Natural killer cell (primary cell): Measurements from ENCODE around the gene WTAP. TPM values are rescaled to one million over a fixed set of nuclear protein-coding genes. Genes with fewer than 3 reads are reported as not detected.
"Not testable (repeated sequence)": the region's sequence is repeated elsewhere in the genome, so short reads cannot be mapped to it uniquely, and the experiment has no call there.

Experiments
- ATAC-seq, 3 donors: fragments of 150-1000 bp in 2 of 3; fragments of 200-7000 bp in 1 of 3; cut with Tn5 transposase; 1 replicate in 1 of 3; 2 replicates in 2 of 3; pipeline ENCODE4 v1.10.0; 2021; ENCODE audit warnings: mild to moderate bottlenecking in 2 of 3, moderate library complexity in 2 of 3
- DNase-seq, 2 donors: peaks; one replicate each; pipeline versions ENCODE4 v3.0.0 to v3.0.0-alpha.2; 2013 to 2021; ENCODE audit warnings: mixed read lengths in 1 of 2
- H3K27ac ChIP-seq: one replicate; pipeline ENCODE4 v1.5.1; 2013; ENCODE audit warnings: mild to moderate bottlenecking, low read length
- H3K27me3 ChIP-seq: one replicate; pipeline ENCODE4 v1.6.1; 2013; ENCODE audit warnings: low read length; ENCODE audit not compliant: control insufficient read depth, insufficient read depth
- H3K36me3 ChIP-seq: one replicate; pipeline ENCODE4 v1.6.1; 2013; ENCODE audit warnings: low read length; ENCODE audit not compliant: control insufficient read depth, insufficient read depth
- H3K4me1 ChIP-seq: one replicate; pipeline ENCODE4 v1.6.1; 2013; ENCODE audit warnings: low read length; ENCODE audit not compliant: control insufficient read depth, insufficient read depth
- H3K4me3 ChIP-seq: one replicate; pipeline ENCODE4 v1.5.1; 2013; ENCODE audit warnings: low read length
- H3K9me3 ChIP-seq: one replicate; pipeline ENCODE4 v1.6.1; 2013; ENCODE audit warnings: low read length; ENCODE audit not compliant: control insufficient read depth, insufficient read depth
- H3K27ac Mint-ChIP-seq, 2 donors: one replicate each; pipeline ENCODE4 v1.8.0; 2022; ENCODE audit warnings: mild to moderate bottlenecking in 2 of 2, mixed read lengths in 2 of 2, moderate library complexity in 1 of 2
- H3K27me3 Mint-ChIP-seq, 2 donors: one replicate each; pipeline ENCODE4 v1.8.0; 2022; ENCODE audit warnings: low read depth in 2 of 2, mixed read lengths in 2 of 2
- H3K36me3 Mint-ChIP-seq: one replicate; pipeline ENCODE4 v1.8.0; 2022; ENCODE audit warnings: mixed read lengths
- H3K4me1 Mint-ChIP-seq, 2 donors: one replicate each; pipeline ENCODE4 v1.8.0; 2022; ENCODE audit warnings: mixed read lengths in 2 of 2
- H3K4me3 Mint-ChIP-seq: one replicate; pipeline ENCODE4 v1.8.0; 2022; ENCODE audit warnings: mild to moderate bottlenecking, moderate library complexity, mixed read lengths
- H3K9me3 Mint-ChIP-seq, 2 donors: one replicate each; pipeline ENCODE4 v1.8.0; 2022; ENCODE audit warnings: mixed read lengths in 2 of 2
- CTCF ChIP-seq: fragments of 200-600 bp; IDR thresholded peaks from one replicate; pipeline ENCODE4 v1.8.0; 2022; ENCODE audit warnings: antibody characterized with exemption
- WGBS: methylation state at CpG from one replicate; pipeline ENCODE4 v1.1.7; 2013; ENCODE audit warnings: missing lambda C conversion rate; ENCODE audit not compliant: insufficient coverage; 5-methylcytosine and 5-hydroxymethylcytosine counted together
- intact Hi-C: fragments of 100-400 bp; cut with micrococcal nuclease; formaldehyde crosslinking; loops from one replicate; pipeline ENCODE4 v1.14.2; 2022
- total RNA-seq, 4 donors: library from RNA; stranded (reverse); fragments of 120-200 nt in 1 of 4; gene quantifications; one replicate each; pipeline versions ENCODE4 v1.2.3 to v1.2.4, GENCODE V29; 2013 to 2022

Gene WTAP
- total RNA-seq, 3 donors from 2014 or later (not counting 1 experiment from before 2014, with no cell fraction given), result 141 to 167 (median 164) TPM

- peaks cover 31 to 32% of the 10 kb centered on the region in 2 donors for H3K4me1 Mint-ChIP-seq
- Histone ChIP-seq H3K27ac (no peak overlapping the region), H3K9me3 (no peaks in the 10 kb centered on the region), H3K27me3 (no peaks in the 10 kb centered on the region), H3K4me1 (peaks cover 11% of the 10 kb centered on the region), H3K4me3 (no peak overlapping the region), H3K36me3 (peaks cover 1% of the 10 kb centered on the region)
- intact Hi-C loops, result no loop called here
- H3K36me3 Mint-ChIP-seq, result no peaks in the 10 kb centered on the region
- H3K4me3 Mint-ChIP-seq, result no peak overlapping the region
- no peaks in the 10 kb centered on the region for H3K27me3 Mint-ChIP-seq
- ATAC-seq, result no peak
- no peak overlapping the region for H3K27ac Mint-ChIP-seq
- no peak for DNase-seq
- TF ChIP-seq CTCF, result no peak
- H3K9me3 Mint-ChIP-seq, result peaks cover 0 to 3% of the 10 kb centered on the region in 2 donors
- WGBS, result 96% methylated on average over 4 of the region's 4 CpGs
Observed at GRCh38 chr6:159724778-159725177, 2.5 kb upstream of the WTAP start.

GRCh38 chr6:159725208-159725607 is 2.1 kb upstream of the WTAP start:
- H3K4me1 Mint-ChIP-seq, result peaks cover 32 to 36% of the 10 kb centered on the region in 2 donors
- H3K27ac ChIP-seq, intact Hi-C loops, H3K4me3 Mint-ChIP-seq, H3K36me3 ChIP-seq, H3K36me3 Mint-ChIP-seq, H3K9me3 Mint-ChIP-seq, H3K9me3 ChIP-seq, H3K27ac Mint-ChIP-seq, H3K27me3 ChIP-seq, H3K27me3 Mint-ChIP-seq, DNase-seq, H3K4me3 ChIP-seq, ATAC-seq: not testable (repeated sequence)
- WGBS, result 100% methylated on average over 3 of the region's 3 CpGs
- peaks cover 11% of the 10 kb centered on the region for H3K4me1 ChIP-seq

- DNase-seq (no peak), ATAC-seq (peak in 2 of 3 donors; percentile 5 to 7)
- Histone ChIP-seq H3K4me3 (peak overlapping the region; percentile 76), H3K27ac (peak overlapping the region; percentile 95), H3K27me3 (no peaks in the 10 kb centered on the region), H3K4me1 (peaks cover 14% of the 10 kb centered on the region), H3K36me3 (peaks cover 2% of the 10 kb centered on the region), H3K9me3 (no peaks in the 10 kb centered on the region)
- Mint-ChIP-seq H3K36me3 (no peaks in the 10 kb centered on the region), H3K4me3 (peak overlapping the region; percentile 94), H3K27me3 (no peaks in the 10 kb centered on the region), H3K27ac (peak overlapping the region; percentile 97 to 98), H3K9me3 (peaks cover 0 to 3% of the 10 kb centered on the region in 2 donors), H3K4me1 (peaks cover 32 to 46% of the 10 kb centered on the region in 2 donors)
- TF ChIP-seq CTCF, result no peak
- intact Hi-C loops, result loop anchor here (1.0 to 2.0 kb wide), 3 partner anchors 34 to 736 kb away; partner anchors contain the start of genes MRPL18 and SOD2
- under 1% methylated on average over 30 of the region's 30 CpGs for WGBS
Observed at GRCh38 chr6:159726255-159726917, 920 bp upstream of the WTAP start.

GRCh38 chr6:159727717-159728445 is 575 bp downstream of the WTAP start:
- peaks cover 2% of the 10 kb centered on the region for H3K36me3 ChIP-seq
- no peak for TF ChIP-seq CTCF
- H3K4me1 Mint-ChIP-seq, result peaks cover 37 to 57% of the 10 kb centered on the region in 2 donors
- no peaks in the 10 kb centered on the region for H3K9me3 ChIP-seq
- no peaks in the 10 kb centered on the region for H3K27me3 ChIP-seq
- DNase-seq, result peak in 1 of 2 donors; percentile 67
- peak overlapping the region; percentile 97 to 98 for H3K27ac Mint-ChIP-seq
- H3K27me3 Mint-ChIP-seq, result no peaks in the 10 kb centered on the region
- intact Hi-C loops, result loop anchor here (1.0 to 2.0 kb wide), 3 partner anchors 33 to 735 kb away; partner anchors contain the start of gene SOD2
- H3K27ac ChIP-seq, result peak overlapping the region; percentile 95
- peak overlapping the region; percentile 89 for H3K4me3 Mint-ChIP-seq
- H3K36me3 Mint-ChIP-seq, result no peaks in the 10 kb centered on the region
- H3K4me3 ChIP-seq, result peak overlapping the region; percentile 92
- under 1% methylated on average over 40 of the region's 44 CpGs for WGBS
- ATAC-seq, result peak; percentile 29 to 41 (median 32)
- peaks cover 0 to 3% of the 10 kb centered on the region in 2 donors for H3K9me3 Mint-ChIP-seq
- peaks cover 19% of the 10 kb centered on the region for H3K4me1 ChIP-seq
